Measurements from ENCODE around the gene OPN1MW2.
"Not testable (repeated sequence)": the region's sequence is repeated elsewhere in the genome, so short reads cannot be mapped to it uniquely, and the experiment has no call there.

The OPN1MW2 gene

GRCh38 chrX:154219456-154219855, at the start of gene OPN1MW2:
Gene OPN1MW2 (plus strand): TSS chrX:154219756. CDS start chrX:154219816, 60 bp downstream.
- not testable (repeated sequence) for H3K9me3 ChIP-seq (ENCODE audit: control insufficient read depth, insufficient read depth, low read depth, low read length); H3K27ac ChIP-seq (ENCODE audit: low read depth, low read length); H3K4me3 ChIP-seq (ENCODE audit: low read depth, low read length); H3K4me1 ChIP-seq (ENCODE audit: control insufficient read depth, insufficient read depth, low read length); H3K36me3 ChIP-seq (ENCODE audit: control insufficient read depth, insufficient read depth, low read length); H3K9ac ChIP-seq (ENCODE audit: low read length); H3K27me3 ChIP-seq (ENCODE audit: control insufficient read depth, insufficient read depth, low read length)

GRCh38 chrX:154172535-154172943, 47.0 kb upstream of the OPN1MW2 start:
- not testable (repeated sequence) for H3K36me3 ChIP-seq (ENCODE audit: control insufficient read depth, insufficient read depth, low read length); H3K27ac ChIP-seq (ENCODE audit: low read depth, low read length); H3K4me3 ChIP-seq (ENCODE audit: low read depth, low read length); H3K4me1 ChIP-seq (ENCODE audit: control insufficient read depth, insufficient read depth, low read length); H3K9ac ChIP-seq (ENCODE audit: low read length); H3K9me3 ChIP-seq (ENCODE audit: control insufficient read depth, insufficient read depth, low read depth, low read length); H3K27me3 ChIP-seq (ENCODE audit: control insufficient read depth, insufficient read depth, low read length)

- not testable (repeated sequence) for H3K27ac ChIP-seq (ENCODE audit: low read depth, low read length); H3K4me3 ChIP-seq (ENCODE audit: low read depth, low read length); H3K27me3 ChIP-seq (ENCODE audit: control insufficient read depth, insufficient read depth, low read length); H3K4me1 ChIP-seq (ENCODE audit: control insufficient read depth, insufficient read depth, low read length); H3K36me3 ChIP-seq (ENCODE audit: control insufficient read depth, insufficient read depth, low read length); H3K9me3 ChIP-seq (ENCODE audit: control insufficient read depth, insufficient read depth, low read depth, low read length); H3K9ac ChIP-seq (ENCODE audit: low read length)
These were observed 45.2 kb upstream of the OPN1MW2 start for GRCh38 chrX:154174356-154174755.

- H3K27ac ChIP-seq (ENCODE audit: low read depth, low read length); H3K27me3 ChIP-seq (ENCODE audit: control insufficient read depth, insufficient read depth, low read length); H3K9me3 ChIP-seq (ENCODE audit: control insufficient read depth, insufficient read depth, low read depth, low read length); H3K9ac ChIP-seq (ENCODE audit: low read length); H3K4me1 ChIP-seq (ENCODE audit: control insufficient read depth, insufficient read depth, low read length); H3K36me3 ChIP-seq (ENCODE audit: control insufficient read depth, insufficient read depth, low read length); H3K4me3 ChIP-seq (ENCODE audit: low read depth, low read length): not testable (repeated sequence)
These were observed 37.3 kb upstream of the OPN1MW2 start, which contains the start of gene OPN1MW for GRCh38 chrX:154182296-154182695. Gene OPN1MW (plus strand): TSS chrX:154182596. CDS start chrX:154182678, 82 bp downstream.

GRCh38 chrX:154183794-154184193, 35.8 kb upstream of the OPN1MW2 start:
- H3K36me3 ChIP-seq (ENCODE audit: control insufficient read depth, insufficient read depth, low read length) = not testable (repeated sequence)

GRCh38 chrX:154192846-154193245, 26.7 kb upstream of the OPN1MW2 start:
- H3K27me3 ChIP-seq (ENCODE audit: control insufficient read depth, insufficient read depth, low read length); H3K36me3 ChIP-seq (ENCODE audit: control insufficient read depth, insufficient read depth, low read length); H3K9ac ChIP-seq (ENCODE audit: low read length); H3K4me1 ChIP-seq (ENCODE audit: control insufficient read depth, insufficient read depth, low read length); H3K27ac ChIP-seq (ENCODE audit: low read depth, low read length); H3K9me3 ChIP-seq (ENCODE audit: control insufficient read depth, insufficient read depth, low read depth, low read length); H3K4me3 ChIP-seq (ENCODE audit: low read depth, low read length): not testable (repeated sequence)

More at GRCh38 chrX:154183794-154184193, 35.8 kb upstream of the OPN1MW2 start:
- not testable (repeated sequence) for H3K4me1 ChIP-seq (ENCODE audit: control insufficient read depth, insufficient read depth, low read length); H3K27ac ChIP-seq (ENCODE audit: low read depth, low read length); H3K27me3 ChIP-seq (ENCODE audit: control insufficient read depth, insufficient read depth, low read length); H3K4me3 ChIP-seq (ENCODE audit: low read depth, low read length); H3K9me3 ChIP-seq (ENCODE audit: control insufficient read depth, insufficient read depth, low read depth, low read length); H3K9ac ChIP-seq (ENCODE audit: low read length)

GRCh38 chrX:154194316-154194715, 25.2 kb upstream of the OPN1MW2 start:
- not testable (repeated sequence) for H3K4me1 ChIP-seq (ENCODE audit: control insufficient read depth, insufficient read depth, low read length); H3K4me3 ChIP-seq (ENCODE audit: low read depth, low read length); H3K9me3 ChIP-seq (ENCODE audit: control insufficient read depth, insufficient read depth, low read depth, low read length); H3K9ac ChIP-seq (ENCODE audit: low read length); H3K27me3 ChIP-seq (ENCODE audit: control insufficient read depth, insufficient read depth, low read length); H3K36me3 ChIP-seq (ENCODE audit: control insufficient read depth, insufficient read depth, low read length); H3K27ac ChIP-seq (ENCODE audit: low read depth, low read length)

GRCh38 chrX:154196466-154196865, 23.1 kb upstream of the OPN1MW2 start:
- H3K27ac ChIP-seq (ENCODE audit: low read depth, low read length); H3K27me3 ChIP-seq (ENCODE audit: control insufficient read depth, insufficient read depth, low read length); H3K4me1 ChIP-seq (ENCODE audit: control insufficient read depth, insufficient read depth, low read length); H3K9ac ChIP-seq (ENCODE audit: low read length); H3K9me3 ChIP-seq (ENCODE audit: control insufficient read depth, insufficient read depth, low read depth, low read length); H3K36me3 ChIP-seq (ENCODE audit: control insufficient read depth, insufficient read depth, low read length); H3K4me3 ChIP-seq (ENCODE audit: low read depth, low read length): not testable (repeated sequence)

- H3K9ac ChIP-seq (ENCODE audit: low read length); H3K27me3 ChIP-seq (ENCODE audit: control insufficient read depth, insufficient read depth, low read length); H3K27ac ChIP-seq (ENCODE audit: low read depth, low read length); H3K4me1 ChIP-seq (ENCODE audit: control insufficient read depth, insufficient read depth, low read length); H3K36me3 ChIP-seq (ENCODE audit: control insufficient read depth, insufficient read depth, low read length); H3K4me3 ChIP-seq (ENCODE audit: low read depth, low read length); H3K9me3 ChIP-seq (ENCODE audit: control insufficient read depth, insufficient read depth, low read depth, low read length): not testable (repeated sequence)
These were observed 9.7 kb upstream of the OPN1MW2 start for GRCh38 chrX:154209670-154210418.

- H3K36me3 ChIP-seq (ENCODE audit: control insufficient read depth, insufficient read depth, low read length); H3K27ac ChIP-seq (ENCODE audit: low read depth, low read length); H3K4me1 ChIP-seq (ENCODE audit: control insufficient read depth, insufficient read depth, low read length); H3K4me3 ChIP-seq (ENCODE audit: low read depth, low read length); H3K9ac ChIP-seq (ENCODE audit: low read length); H3K27me3 ChIP-seq (ENCODE audit: control insufficient read depth, insufficient read depth, low read length); H3K9me3 ChIP-seq (ENCODE audit: control insufficient read depth, insufficient read depth, low read depth, low read length): not testable (repeated sequence)
These were observed 8.5 kb upstream of the OPN1MW2 start for GRCh38 chrX:154211057-154211456.

- not testable (repeated sequence) for H3K27me3 ChIP-seq (ENCODE audit: control insufficient read depth, insufficient read depth, low read length); H3K27ac ChIP-seq (ENCODE audit: low read depth, low read length); H3K36me3 ChIP-seq (ENCODE audit: control insufficient read depth, insufficient read depth, low read length); H3K9me3 ChIP-seq (ENCODE audit: control insufficient read depth, insufficient read depth, low read depth, low read length); H3K4me3 ChIP-seq (ENCODE audit: low read depth, low read length); H3K9ac ChIP-seq (ENCODE audit: low read length); H3K4me1 ChIP-seq (ENCODE audit: control insufficient read depth, insufficient read depth, low read length)
These were observed 8.1 kb upstream of the OPN1MW2 start for GRCh38 chrX:154211499-154211898.

- H3K27me3 ChIP-seq (ENCODE audit: control insufficient read depth, insufficient read depth, low read length); H3K36me3 ChIP-seq (ENCODE audit: control insufficient read depth, insufficient read depth, low read length); H3K9me3 ChIP-seq (ENCODE audit: control insufficient read depth, insufficient read depth, low read depth, low read length); H3K4me3 ChIP-seq (ENCODE audit: low read depth, low read length); H3K27ac ChIP-seq (ENCODE audit: low read depth, low read length); H3K9ac ChIP-seq (ENCODE audit: low read length); H3K4me1 ChIP-seq (ENCODE audit: control insufficient read depth, insufficient read depth, low read length): not testable (repeated sequence)
These were observed 5.7 kb downstream of the OPN1MW2 start for GRCh38 chrX:154225292-154225691.

Data from HUES6 (cell line).